Measurements from ENCODE around the gene FBXL19. TPM values are rescaled to one million over a fixed set of nuclear protein-coding genes. Genes with fewer than 3 reads are reported as not detected.
A peak's percentile ranks its signal among the peaks of the same experiment; 100 is the strongest.

FBXL19 gene
- total and polyA plus RNA-seq, 2 of the 13 experiments (the other 11 are each of a cell fraction or from before 2014, with no cell fraction given) = 6.0 to 13.7 TPM

- TF ChIP-seq, protein P1, sequence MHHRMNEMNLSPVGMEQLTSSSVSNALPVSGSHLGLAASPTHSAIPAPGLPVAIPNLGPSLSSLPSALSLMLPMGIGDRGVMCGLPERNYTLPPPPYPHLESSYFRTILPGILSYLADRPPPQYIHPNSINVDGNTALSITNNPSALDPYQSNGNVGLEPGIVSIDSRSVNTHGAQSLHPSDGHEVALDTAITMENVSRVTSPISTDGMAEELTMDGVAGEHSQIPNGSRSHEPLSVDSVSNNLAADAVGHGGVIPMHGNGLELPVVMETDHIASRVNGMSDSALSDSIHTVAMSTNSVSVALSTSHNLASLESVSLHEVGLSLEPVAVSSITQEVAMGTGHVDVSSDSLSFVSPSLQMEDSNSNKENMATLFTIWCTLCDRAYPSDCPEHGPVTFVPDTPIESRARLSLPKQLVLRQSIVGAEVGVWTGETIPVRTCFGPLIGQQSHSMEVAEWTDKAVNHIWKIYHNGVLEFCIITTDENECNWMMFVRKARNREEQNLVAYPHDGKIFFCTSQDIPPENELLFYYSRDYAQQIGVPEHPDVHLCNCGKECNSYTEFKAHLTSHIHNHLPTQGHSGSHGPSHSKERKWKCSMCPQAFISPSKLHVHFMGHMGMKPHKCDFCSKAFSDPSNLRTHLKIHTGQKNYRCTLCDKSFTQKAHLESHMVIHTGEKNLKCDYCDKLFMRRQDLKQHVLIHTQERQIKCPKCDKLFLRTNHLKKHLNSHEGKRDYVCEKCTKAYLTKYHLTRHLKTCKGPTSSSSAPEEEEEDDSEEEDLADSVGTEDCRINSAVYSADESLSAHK (CRISPR knock-in tag; IDR thresholded peaks at IDR 0.05; ENCODE audit: borderline replicate concordance) = no peak
- TF ChIP-seq, protein P2, sequence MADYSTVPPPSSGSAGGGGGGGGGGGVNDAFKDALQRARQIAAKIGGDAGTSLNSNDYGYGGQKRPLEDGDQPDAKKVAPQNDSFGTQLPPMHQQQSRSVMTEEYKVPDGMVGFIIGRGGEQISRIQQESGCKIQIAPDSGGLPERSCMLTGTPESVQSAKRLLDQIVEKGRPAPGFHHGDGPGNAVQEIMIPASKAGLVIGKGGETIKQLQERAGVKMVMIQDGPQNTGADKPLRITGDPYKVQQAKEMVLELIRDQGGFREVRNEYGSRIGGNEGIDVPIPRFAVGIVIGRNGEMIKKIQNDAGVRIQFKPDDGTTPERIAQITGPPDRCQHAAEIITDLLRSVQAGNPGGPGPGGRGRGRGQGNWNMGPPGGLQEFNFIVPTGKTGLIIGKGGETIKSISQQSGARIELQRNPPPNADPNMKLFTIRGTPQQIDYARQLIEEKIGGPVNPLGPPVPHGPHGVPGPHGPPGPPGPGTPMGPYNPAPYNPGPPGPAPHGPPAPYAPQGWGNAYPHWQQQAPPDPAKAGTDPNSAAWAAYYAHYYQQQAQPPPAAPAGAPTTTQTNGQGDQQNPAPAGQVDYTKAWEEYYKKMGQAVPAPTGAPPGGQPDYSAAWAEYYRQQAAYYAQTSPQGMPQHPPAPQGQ (CRISPR knock-in tag; IDR thresholded peaks at IDR 0.05; ENCODE audit: borderline replicate concordance) = no peak
- TF ChIP-seq KMT2B (CRISPR knock-in tag; IDR thresholded peaks at IDR 0.05) (peak; percentile 45; the same call in 1 of the 2 replicates), ZNF34 (CRISPR knock-in tag; IDR thresholded peaks at IDR 0.05; ENCODE audit: borderline replicate concordance) (no peak; the same call in 1 of the 2 replicates), GATAD1 (CRISPR knock-in tag; IDR thresholded peaks at IDR 0.05) (no peak), KDM5B (CRISPR knock-in tag; IDR thresholded peaks at IDR 0.05; ENCODE audit: borderline replicate concordance) (no peak; the same call in none of the 2 replicates), ZNF543 (CRISPR knock-in tag; IDR thresholded peaks at IDR 0.05) (no peak), PAF1 (CRISPR knock-in tag; IDR thresholded peaks at IDR 0.05) (no peak), KDM6A (CRISPR knock-in tag; IDR thresholded peaks at IDR 0.05; ENCODE audit: low read depth) (no peak), ZNF354B (CRISPR knock-in tag; IDR thresholded peaks at IDR 0.05) (no peak)
- TF ChIP-seq, protein P3, sequence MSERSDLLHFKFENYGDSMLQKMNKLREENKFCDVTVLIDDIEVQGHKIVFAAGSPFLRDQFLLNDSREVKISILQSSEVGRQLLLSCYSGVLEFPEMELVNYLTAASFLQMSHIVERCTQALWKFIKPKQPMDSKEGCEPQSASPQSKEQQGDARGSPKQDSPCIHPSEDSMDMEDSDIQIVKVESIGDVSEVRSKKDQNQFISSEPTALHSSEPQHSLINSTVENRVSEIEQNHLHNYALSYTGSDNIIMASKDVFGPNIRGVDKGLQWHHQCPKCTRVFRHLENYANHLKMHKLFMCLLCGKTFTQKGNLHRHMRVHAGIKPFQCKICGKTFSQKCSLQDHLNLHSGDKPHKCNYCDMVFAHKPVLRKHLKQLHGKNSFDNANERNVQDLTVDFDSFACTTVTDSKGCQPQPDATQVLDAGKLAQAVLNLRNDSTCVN (CRISPR knock-in tag; IDR thresholded peaks at IDR 0.05; ENCODE audit: borderline replicate concordance) = no peak; the same call in 1 of the 2 replicates
- TF ChIP-seq, protein P4, sequence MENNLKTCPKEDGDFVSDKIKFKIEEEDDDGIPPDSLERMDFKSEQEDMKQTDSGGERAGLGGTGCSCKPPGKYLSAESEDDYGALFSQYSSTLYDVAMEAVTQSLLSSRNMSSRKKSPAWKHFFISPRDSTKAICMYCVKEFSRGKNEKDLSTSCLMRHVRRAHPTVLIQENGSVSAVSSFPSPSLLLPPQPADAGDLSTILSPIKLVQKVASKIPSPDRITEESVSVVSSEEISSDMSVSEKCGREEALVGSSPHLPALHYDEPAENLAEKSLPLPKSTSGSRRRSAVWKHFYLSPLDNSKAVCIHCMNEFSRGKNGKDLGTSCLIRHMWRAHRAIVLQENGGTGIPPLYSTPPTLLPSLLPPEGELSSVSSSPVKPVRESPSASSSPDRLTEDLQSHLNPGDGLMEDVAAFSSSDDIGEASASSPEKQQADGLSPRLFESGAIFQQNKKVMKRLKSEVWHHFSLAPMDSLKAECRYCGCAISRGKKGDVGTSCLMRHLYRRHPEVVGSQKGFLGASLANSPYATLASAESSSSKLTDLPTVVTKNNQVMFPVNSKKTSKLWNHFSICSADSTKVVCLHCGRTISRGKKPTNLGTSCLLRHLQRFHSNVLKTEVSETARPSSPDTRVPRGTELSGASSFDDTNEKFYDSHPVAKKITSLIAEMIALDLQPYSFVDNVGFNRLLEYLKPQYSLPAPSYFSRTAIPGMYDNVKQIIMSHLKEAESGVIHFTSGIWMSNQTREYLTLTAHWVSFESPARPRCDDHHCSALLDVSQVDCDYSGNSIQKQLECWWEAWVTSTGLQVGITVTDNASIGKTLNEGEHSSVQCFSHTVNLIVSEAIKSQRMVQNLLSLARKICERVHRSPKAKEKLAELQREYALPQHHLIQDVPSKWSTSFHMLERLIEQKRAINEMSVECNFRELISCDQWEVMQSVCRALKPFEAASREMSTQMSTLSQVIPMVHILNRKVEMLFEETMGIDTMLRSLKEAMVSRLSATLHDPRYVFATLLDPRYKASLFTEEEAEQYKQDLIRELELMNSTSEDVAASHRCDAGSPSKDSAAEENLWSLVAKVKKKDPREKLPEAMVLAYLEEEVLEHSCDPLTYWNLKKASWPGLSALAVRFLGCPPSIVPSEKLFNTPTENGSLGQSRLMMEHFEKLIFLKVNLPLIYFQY (CRISPR knock-in tag; IDR thresholded peaks at IDR 0.05; ENCODE audit: borderline replicate concordance) = peak; percentile 59
- TF ChIP-seq, protein P5, sequence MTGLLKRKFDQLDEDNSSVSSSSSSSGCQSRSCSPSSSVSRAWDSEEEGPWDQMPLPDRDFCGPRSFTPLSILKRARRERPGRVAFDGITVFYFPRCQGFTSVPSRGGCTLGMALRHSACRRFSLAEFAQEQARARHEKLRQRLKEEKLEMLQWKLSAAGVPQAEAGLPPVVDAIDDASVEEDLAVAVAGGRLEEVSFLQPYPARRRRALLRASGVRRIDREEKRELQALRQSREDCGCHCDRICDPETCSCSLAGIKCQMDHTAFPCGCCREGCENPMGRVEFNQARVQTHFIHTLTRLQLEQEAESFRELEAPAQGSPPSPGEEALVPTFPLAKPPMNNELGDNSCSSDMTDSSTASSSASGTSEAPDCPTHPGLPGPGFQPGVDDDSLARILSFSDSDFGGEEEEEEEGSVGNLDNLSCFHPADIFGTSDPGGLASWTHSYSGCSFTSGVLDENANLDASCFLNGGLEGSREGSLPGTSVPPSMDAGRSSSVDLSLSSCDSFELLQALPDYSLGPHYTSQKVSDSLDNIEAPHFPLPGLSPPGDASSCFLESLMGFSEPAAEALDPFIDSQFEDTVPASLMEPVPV (CRISPR knock-in tag; IDR thresholded peaks at IDR 0.05) = no peak
Observed at GRCh38 chr16:30921748-30922419, 1.5 kb upstream of the FBXL19 start (continued).

All from HepG2 (cell line).